GM12878 (cell line): ENCODE measurements around the gene ADAMTSL1. TPM values are rescaled to one million over a fixed set of nuclear protein-coding genes. Genes with fewer than 3 reads are reported as not detected.

Experiments used
- ATAC-seq: fragments of 200-7000 bp; cut with Tn5 transposase; 3 replicates; pipeline ENCODE4 v1.9.1; 2020; ENCODE audit warnings: mild to moderate bottlenecking, moderate library complexity
- BruUV-seq: library from RNA; stranded (reverse); fragments of 400-500 nt; replicated peaks from 2 replicates; lab custom pipeline; 2021; lab: Mats Ljungman, UMichigan
- CTCF ChIA-PET: fragments of 300-600 bp; sonication (Branson Sonifier 250); formaldehyde crosslinking; extraction: SDS; loops from one replicate; lab custom pipeline; 2021; ENCODE audit warnings: inconsistent platforms; lab: Yijun Ruan, JAX
- POLR2A ChIA-PET: fragments of 350-600 bp; formaldehyde crosslinking; extraction: SDS; loops from one replicate; lab custom pipeline; 2021; ENCODE audit warnings: inconsistent platforms; lab: Charles Lee
- RAD21 ChIA-PET: fragments of 300-600 bp; sonication (Branson Sonifier 250); formaldehyde crosslinking; loops from one replicate; lab custom pipeline; 2023; ENCODE audit warnings: antibody characterized with exemption; ENCODE audit not compliant: unreplicated experiment; lab: Charles Lee
- SMC1A ChIA-PET: fragments of 300-600 bp; sonication (Branson Sonifier 250); formaldehyde crosslinking; loops from one replicate; lab custom pipeline; 2023; ENCODE audit not compliant: unreplicated experiment, uncharacterized antibody; lab: Charles Lee
- DNase-seq: peaks from one replicate; pipeline ENCODE4 v3.0.0-alpha.2; 2011; ENCODE audit warnings: low read depth, low spot score
- FAIRE-seq: peaks from 3 replicates; lab custom pipeline; 2011; peaks lifted over from hg19 to GRCh38; lab: Jason Lieb, UNC
- H2AFZ ChIP-seq: 2 replicates; pipeline ENCODE4 v1.6.0; 2011; ENCODE audit warnings: low read depth, low read length, control low read depth; ENCODE audit not compliant: control insufficient read depth
- H3K27ac ChIP-seq: 2 replicates; pipeline ENCODE4 v1.5.1; 2011; ENCODE audit warnings: control low read depth; ENCODE audit not compliant: control insufficient read depth, insufficient read depth
- H3K27me3 ChIP-seq, 2 experiments: replicated peaks in 1 of 2; 2 replicates each; pipeline versions ENCODE4 v1.6.0 to v1.6.1; 2011; ENCODE audit warnings: low read length in 1 of 2; ENCODE audit not compliant: control insufficient read depth in 2 of 2, insufficient read depth in 2 of 2
- H3K36me3 ChIP-seq, 2 experiments: 2 replicates each; pipeline ENCODE4 v1.5.1; 2011; ENCODE audit warnings: low read length in 1 of 2; ENCODE audit not compliant: control insufficient read depth in 2 of 2, insufficient read depth in 2 of 2
- H3K4me1 ChIP-seq: 2 replicates; pipeline ENCODE4 v1.6.1; 2011; ENCODE audit warnings: mild to moderate bottlenecking, low read length, moderate library complexity, mixed read lengths; ENCODE audit not compliant: control insufficient read depth, insufficient read depth
- H3K4me2 ChIP-seq: 2 replicates; pipeline ENCODE4 v1.6.0; 2011; ENCODE audit warnings: control low read depth; ENCODE audit not compliant: control insufficient read depth, insufficient read depth
- H3K4me3 ChIP-seq: fragments of 200-600 bp; sonication (generic); 2 replicates; pipeline ENCODE4 v1.5.1; 2016
- H3K79me2 ChIP-seq: 2 replicates; pipeline ENCODE4 v1.6.0; 2011; ENCODE audit warnings: low read length; ENCODE audit not compliant: control insufficient read depth, insufficient read depth
- H3K9ac ChIP-seq: 2 replicates; pipeline ENCODE4 v1.8.0; 2011; ENCODE audit warnings: low read length, control low read depth, mixed read lengths; ENCODE audit not compliant: control insufficient read depth, insufficient read depth
- H3K9me3 ChIP-seq: replicated peaks from 3 replicates; pipeline ENCODE4 v1.5.1; 2011; ENCODE audit warnings: mild to moderate bottlenecking, low read length; ENCODE audit not compliant: control insufficient read depth, insufficient read depth
- H4K20me1 ChIP-seq: 2 replicates; pipeline ENCODE4 v1.6.0; 2011; ENCODE audit not compliant: control insufficient read depth, insufficient read depth
- BCL11A ChIP-seq: IDR thresholded peaks from 2 replicates; pipeline ENCODE4 v1.6.1; 2011; ENCODE audit warnings: low read depth, low read length
- CBFB ChIP-seq: IDR thresholded peaks from 2 replicates; pipeline ENCODE4 v1.6.1; 2016; ENCODE audit warnings: antibody characterized with exemption, low read depth
- EED ChIP-seq: sonication (generic); IDR thresholded peaks from 2 replicates; pipeline ENCODE4 v1.6.1; 2016; ENCODE audit warnings: antibody characterized with exemption, low read depth
- JUNB ChIP-seq: IDR thresholded peaks from 2 replicates; pipeline ENCODE4 v1.6.1; 2016; ENCODE audit warnings: antibody characterized with exemption, mild to moderate bottlenecking
- MEF2B ChIP-seq: fragments of 450-650 bp; IDR thresholded peaks from 2 replicates; pipeline ENCODE4 v1.6.1; 2018; ENCODE audit warnings: mild to moderate bottlenecking, moderate library complexity; ENCODE audit not compliant: partially characterized antibody, poor library complexity, severe bottlenecking
- NFXL1 ChIP-seq: fragments of 450-650 bp; IDR thresholded peaks from 2 replicates; pipeline ENCODE4 v1.6.1; 2017; ENCODE audit warnings: antibody characterized with exemption, mild to moderate bottlenecking, borderline replicate concordance
- NR2C2 ChIP-seq: IDR thresholded peaks from 2 replicates; pipeline ENCODE4 v1.6.1; 2011; ENCODE audit warnings: borderline replicate concordance, low read depth; ENCODE audit not compliant: control insufficient read depth, insufficient read length
- POLR2AphosphoS5 ChIP-seq: IDR thresholded peaks from 2 replicates; pipeline ENCODE4 v1.6.1; 2011; ENCODE audit warnings: mild to moderate bottlenecking, low read length, inconsistent platforms
- RAD51 ChIP-seq: fragments of 450-650 bp; IDR thresholded peaks from 2 replicates; pipeline ENCODE4 v1.6.1; 2016; ENCODE audit warnings: moderate library complexity, mild to moderate bottlenecking, inconsistent platforms
- SMAD1 ChIP-seq: fragments of 450-650 bp; IDR thresholded peaks from 2 replicates; pipeline ENCODE4 v1.6.1; 2018; ENCODE audit warnings: mild to moderate bottlenecking, low read depth; ENCODE audit not compliant: partially characterized antibody
- SMARCA5 ChIP-seq: fragments of 450-650 bp; IDR thresholded peaks from 2 replicates; pipeline ENCODE4 v1.6.1; 2017; ENCODE audit warnings: mild to moderate bottlenecking
- YY1 ChIP-seq: IDR thresholded peaks from 2 replicates; pipeline ENCODE4 v1.6.1; 2011; ENCODE audit warnings: low read depth, mild to moderate bottlenecking, low read length
- ZNF384 ChIP-seq: IDR thresholded peaks from 2 replicates; pipeline ENCODE4 v1.6.1; 2012; ENCODE audit warnings: low read depth, mild to moderate bottlenecking, low read length, improper control_type of control experiment, borderline replicate concordance
- WGBS: methylation state at CpG from one replicate; pipeline ENCODE4 v1.1.6; 2016; ENCODE audit warnings: low lambda C conversion rate; ENCODE audit not compliant: insufficient replicate concordance, insufficient coverage; ENCODE audit errors: missing lambda C conversion rate; 5-methylcytosine and 5-hydroxymethylcytosine counted together
- in situ Hi-C: fragments of 300-500 bp; cut with MboI; formaldehyde crosslinking; loops from 9 replicates; pipeline ENCODE4 v1.14.3; 2018; ENCODE audit warnings: mixed read lengths
- intact Hi-C: fragments of 100-400 bp; cut with micrococcal nuclease; formaldehyde crosslinking; loops from one replicate; pipeline ENCODE4 v1.14.2; 2022; ENCODE audit not compliant: unreplicated experiment
- polyA plus RNA-seq, 11 experiments: library from polyadenylated mRNA; depleted of rRNA in 4 of 11; unstranded in 6 of 11; stranded (reverse) in 5 of 11; fragments of >200 nt; fragmentation: Nextera tagmentation in 4 of 11; fragmentation: Illumina TruSeq in 1 of 11; extraction: Ambion mirVana in 4 of 11; extraction: Trizol in 1 of 11; gene quantifications; 1 replicate in 1 of 11; 2 replicates in 10 of 11; pipeline versions ENCODE4 v1.2.1 to v1.2.3, GENCODE V29; 2011 to 2016; ENCODE audit warnings: inconsistent platforms in 2 of 11, missing spikeins in 2 of 11, low read depth in 1 of 11
- total RNA-seq, 4 experiments: library from RNA; depleted of rRNA in 3 of 4; stranded (reverse); fragments of >200 nt in 3 of 4; fragmentation: Illumina TruSeq in 1 of 4; extraction: Trizol in 1 of 4; gene quantifications; 2 replicates each; pipeline versions ENCODE4 v1.2.1 to v1.2.3, GENCODE V29; 2013 to 2021
- TF ChIP-seq, protein P1 (sequence below): fragments of 450-650 bp; formaldehyde crosslinking; IDR thresholded peaks from 2 replicates; pipeline ENCODE4 v1.4.0; 2022; ENCODE audit warnings: mild to moderate bottlenecking, moderate library complexity
- TF ChIP-seq, protein P2 (sequence below): IDR thresholded peaks from 2 replicates; pipeline ENCODE4 v1.6.1; 2012; ENCODE audit warnings: low read depth, low read length, improper control_type of control experiment
- TF ChIP-seq, protein P3 (sequence below): fragments of 450-650 bp; IDR thresholded peaks from 2 replicates; pipeline ENCODE4 v1.6.1; 2017; ENCODE audit warnings: mild to moderate bottlenecking
- TF ChIP-seq, protein P4 (sequence below): fragments of 450-650 bp; IDR thresholded peaks from 2 replicates; pipeline ENCODE4 v1.6.1; 2014; ENCODE audit warnings: mild to moderate bottlenecking

The ADAMTSL1 gene
- total and polyA plus RNA-seq, 10 of the 15 experiments (the other 5 are each of a cell fraction or from before 2014, with no cell fraction given): 0.01 to 0.10 (median 0.07) TPM; not detected in 6

DNA sequence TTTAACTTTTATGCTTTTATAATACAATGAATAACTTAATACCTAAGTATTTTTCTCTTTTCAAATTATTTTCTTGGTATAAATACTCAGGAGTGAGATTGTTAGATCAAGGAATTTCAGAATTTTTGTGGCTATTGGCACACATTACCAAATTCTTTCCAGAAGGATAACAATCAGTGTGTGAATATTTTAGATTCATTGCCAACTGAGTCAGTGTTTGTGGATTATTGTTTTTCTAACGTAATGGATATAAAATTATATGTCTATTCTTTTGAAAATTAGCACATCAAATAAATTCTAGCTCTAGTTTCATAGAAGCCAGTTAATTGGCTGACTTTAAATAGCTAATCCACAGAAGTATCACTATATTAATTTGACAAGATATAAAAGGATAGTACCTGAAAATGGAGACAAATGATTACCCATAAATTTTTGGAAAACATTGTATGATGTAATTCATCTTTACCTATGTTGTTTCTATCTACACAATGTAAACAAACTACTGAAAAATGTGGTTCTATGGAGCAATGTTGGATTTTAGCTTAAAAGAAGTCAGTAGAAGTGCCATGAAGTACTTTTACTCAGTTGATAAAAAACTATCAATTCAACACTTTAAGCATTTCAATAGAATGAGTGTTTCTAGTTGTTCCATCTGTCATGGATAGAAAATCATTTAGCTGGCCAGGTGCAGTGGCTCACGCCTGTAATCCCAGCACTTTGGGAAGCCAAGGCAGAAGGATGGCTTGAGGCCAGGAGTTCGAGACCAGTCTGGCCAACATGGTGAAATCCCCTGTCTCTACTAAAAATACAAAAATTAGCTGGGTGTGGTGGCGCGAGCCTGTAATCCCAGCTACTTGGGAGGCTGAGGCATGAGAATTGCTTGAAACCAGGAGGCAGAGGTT lies 185.1 kb downstream of the ADAMTSL1 start:
- WGBS: 39% methylated on average over 5 of the region's 5 CpGs
- BruUV-seq: no TSS peak
- no peaks in the 10 kb centered on the region for H3K4me1 ChIP-seq
- no peaks in the 10 kb centered on the region for H3K79me2 ChIP-seq
- no peak overlapping the region for H2AFZ ChIP-seq
- DNase-seq (no peak), FAIRE-seq (no peak), ATAC-seq (no peak)
- H3K36me3 ChIP-seq: no peaks in the 10 kb centered on the region
- in situ Hi-C loops (no loop called here), intact Hi-C loops (no loop called here)
- ChIA-PET POLR2A (interaction anchor here (0.5 to 0.7 kb wide), 2 partner anchors 26 to 1556 kb away, joined by 3 read pairs; no protein-coding TSS in a partner anchor), SMC1A (interaction anchor here (0.7 to 1.2 kb wide), 3 partner anchors 20 to 185 kb away, joined by 3 to 5 read pairs (median 3); no protein-coding TSS in a partner anchor), RAD21 (no interaction called here), CTCF (no interaction called here)
- no peaks in the 10 kb centered on the region for H3K27me3 ChIP-seq
- H3K4me3 ChIP-seq: no peak overlapping the region
- H3K27ac ChIP-seq: no peak overlapping the region
- no peaks in the 10 kb centered on the region for H3K9me3 ChIP-seq
- H4K20me1 ChIP-seq: no peaks in the 10 kb centered on the region
- H3K4me2 ChIP-seq: no peak overlapping the region
- no peak overlapping the region for H3K9ac ChIP-seq
- TF ChIP-seq, protein P1, sequence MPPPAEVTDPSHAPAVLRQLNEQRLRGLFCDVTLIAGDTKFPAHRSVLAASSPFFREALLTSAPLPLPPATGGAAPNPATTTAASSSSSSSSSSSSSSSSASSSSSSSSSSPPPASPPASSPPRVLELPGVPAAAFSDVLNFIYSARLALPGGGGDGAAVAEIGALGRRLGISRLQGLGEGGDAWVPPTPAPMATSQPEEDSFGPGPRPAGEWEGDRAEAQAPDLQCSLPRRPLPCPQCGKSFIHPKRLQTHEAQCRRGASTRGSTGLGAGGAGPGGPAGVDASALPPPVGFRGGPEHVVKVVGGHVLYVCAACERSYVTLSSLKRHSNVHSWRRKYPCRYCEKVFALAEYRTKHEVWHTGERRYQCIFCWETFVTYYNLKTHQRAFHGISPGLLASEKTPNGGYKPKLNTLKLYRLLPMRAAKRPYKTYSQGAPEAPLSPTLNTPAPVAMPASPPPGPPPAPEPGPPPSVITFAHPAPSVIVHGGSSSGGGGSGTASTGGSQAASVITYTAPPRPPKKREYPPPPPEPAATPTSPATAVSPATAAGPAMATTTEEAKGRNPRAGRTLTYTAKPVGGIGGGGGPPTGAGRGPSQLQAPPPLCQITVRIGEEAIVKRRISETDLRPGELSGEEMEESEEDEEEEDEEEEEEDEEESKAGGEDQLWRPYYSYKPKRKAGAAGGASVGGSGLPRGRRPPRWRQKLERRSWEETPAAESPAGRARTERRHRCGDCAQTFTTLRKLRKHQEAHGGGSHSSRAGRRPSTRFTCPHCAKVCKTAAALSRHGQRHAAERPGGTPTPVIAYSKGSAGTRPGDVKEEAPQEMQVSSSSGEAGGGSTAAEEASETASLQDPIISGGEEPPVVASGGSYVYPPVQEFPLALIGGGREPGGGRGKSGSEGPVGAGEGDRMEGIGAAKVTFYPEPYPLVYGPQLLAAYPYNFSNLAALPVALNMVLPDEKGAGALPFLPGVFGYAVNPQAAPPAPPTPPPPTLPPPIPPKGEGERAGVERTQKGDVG: no peak
- TF ChIP-seq CBFB: no peak
- TF ChIP-seq, protein P2, sequence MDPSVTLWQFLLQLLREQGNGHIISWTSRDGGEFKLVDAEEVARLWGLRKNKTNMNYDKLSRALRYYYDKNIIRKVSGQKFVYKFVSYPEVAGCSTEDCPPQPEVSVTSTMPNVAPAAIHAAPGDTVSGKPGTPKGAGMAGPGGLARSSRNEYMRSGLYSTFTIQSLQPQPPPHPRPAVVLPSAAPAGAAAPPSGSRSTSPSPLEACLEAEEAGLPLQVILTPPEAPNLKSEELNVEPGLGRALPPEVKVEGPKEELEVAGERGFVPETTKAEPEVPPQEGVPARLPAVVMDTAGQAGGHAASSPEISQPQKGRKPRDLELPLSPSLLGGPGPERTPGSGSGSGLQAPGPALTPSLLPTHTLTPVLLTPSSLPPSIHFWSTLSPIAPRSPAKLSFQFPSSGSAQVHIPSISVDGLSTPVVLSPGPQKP: no peak
- TF ChIP-seq JUNB: no peak
- TF ChIP-seq POLR2AphosphoS5: no peak
- TF ChIP-seq EED: no peak
- no peak for TF ChIP-seq YY1
- TF ChIP-seq MEF2B: no peak
- no peak for TF ChIP-seq NR2C2
- TF ChIP-seq BCL11A: no peak
- TF ChIP-seq RAD51: no peak
- TF ChIP-seq ZNF384: no peak
- TF ChIP-seq SMARCA5: no peak
- TF ChIP-seq NFXL1: no peak
- TF ChIP-seq SMAD1: no peak
- TF ChIP-seq, protein P3, sequence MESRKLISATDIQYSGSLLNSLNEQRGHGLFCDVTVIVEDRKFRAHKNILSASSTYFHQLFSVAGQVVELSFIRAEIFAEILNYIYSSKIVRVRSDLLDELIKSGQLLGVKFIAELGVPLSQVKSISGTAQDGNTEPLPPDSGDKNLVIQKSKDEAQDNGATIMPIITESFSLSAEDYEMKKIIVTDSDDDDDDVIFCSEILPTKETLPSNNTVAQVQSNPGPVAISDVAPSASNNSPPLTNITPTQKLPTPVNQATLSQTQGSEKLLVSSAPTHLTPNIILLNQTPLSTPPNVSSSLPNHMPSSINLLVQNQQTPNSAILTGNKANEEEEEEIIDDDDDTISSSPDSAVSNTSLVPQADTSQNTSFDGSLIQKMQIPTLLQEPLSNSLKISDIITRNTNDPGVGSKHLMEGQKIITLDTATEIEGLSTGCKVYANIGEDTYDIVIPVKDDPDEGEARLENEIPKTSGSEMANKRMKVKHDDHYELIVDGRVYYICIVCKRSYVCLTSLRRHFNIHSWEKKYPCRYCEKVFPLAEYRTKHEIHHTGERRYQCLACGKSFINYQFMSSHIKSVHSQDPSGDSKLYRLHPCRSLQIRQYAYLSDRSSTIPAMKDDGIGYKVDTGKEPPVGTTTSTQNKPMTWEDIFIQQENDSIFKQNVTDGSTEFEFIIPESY: no peak
- TF ChIP-seq, protein P4, sequence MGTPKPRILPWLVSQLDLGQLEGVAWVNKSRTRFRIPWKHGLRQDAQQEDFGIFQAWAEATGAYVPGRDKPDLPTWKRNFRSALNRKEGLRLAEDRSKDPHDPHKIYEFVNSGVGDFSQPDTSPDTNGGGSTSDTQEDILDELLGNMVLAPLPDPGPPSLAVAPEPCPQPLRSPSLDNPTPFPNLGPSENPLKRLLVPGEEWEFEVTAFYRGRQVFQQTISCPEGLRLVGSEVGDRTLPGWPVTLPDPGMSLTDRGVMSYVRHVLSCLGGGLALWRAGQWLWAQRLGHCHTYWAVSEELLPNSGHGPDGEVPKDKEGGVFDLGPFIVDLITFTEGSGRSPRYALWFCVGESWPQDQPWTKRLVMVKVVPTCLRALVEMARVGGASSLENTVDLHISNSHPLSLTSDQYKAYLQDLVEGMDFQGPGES: no peak
